Upper lobe of right lung (tissue), 1 donor: ENCODE data around the gene SGSM2. TPM values are rescaled to one million over a fixed set of nuclear protein-coding genes. Genes with fewer than 3 reads are reported as not detected.

Experiments used
- ATAC-seq: fragments of 200-7000 bp; cut with Tn5 transposase; one replicate; pipeline ENCODE4 v1.9.1; 2020; ENCODE audit warnings: mild to moderate bottlenecking, moderate library complexity
- DNase-seq: peaks from one replicate; pipeline ENCODE4 v3.0.0-alpha.2; 2020
- H3K27ac ChIP-seq: fragments of 200-600 bp; one replicate; pipeline ENCODE4 v1.8.0; 2022
- H3K27me3 ChIP-seq: fragments of 200-600 bp; one replicate; pipeline ENCODE4 v1.8.0; 2022; ENCODE audit warnings: mild to moderate bottlenecking
- H3K36me3 ChIP-seq: fragments of 200-600 bp; one replicate; pipeline ENCODE4 v1.8.0; 2022
- H3K4me1 ChIP-seq: fragments of 200-600 bp; one replicate; pipeline ENCODE4 v1.8.0; 2022
- H3K4me3 ChIP-seq: fragments of 200-600 bp; one replicate; pipeline ENCODE4 v1.8.0; 2022; ENCODE audit warnings: mild to moderate bottlenecking
- H3K9me3 ChIP-seq: fragments of 200-600 bp; one replicate; pipeline ENCODE4 v1.8.0; 2022
- CTCF ChIP-seq: fragments of 200-600 bp; IDR thresholded peaks from one replicate; pipeline ENCODE4 v1.8.0; 2022; ENCODE audit warnings: antibody characterized with exemption
- intact Hi-C: fragments of 100-400 bp; cut with DNase I; formaldehyde crosslinking; loops from one replicate; pipeline ENCODE4 v1.11.0; 2022
- total RNA-seq: library from RNA; stranded (reverse); fragmentation: NEBNext Ultra II Directional; extraction: Animal tissue kit (Norgen Biotek cat#: 25700); gene quantifications from one replicate; pipeline ENCODE4 v1.2.1, GENCODE V29; 2021
- donor health status: DM: no; HTN: yes; CAD: no; lungs with severe emphysema.

Gene SGSM2
- total RNA-seq, 1 donor from 2014 or later: 55.0 TPM

- Histone ChIP-seq H3K27ac (peak overlapping the region; percentile 14), H3K9me3 (no peaks in the 10 kb centered on the region), H3K4me1 (peaks cover 14% of the 10 kb centered on the region), H3K27me3 (no peaks in the 10 kb centered on the region), H3K36me3 (peaks cover 15% of the 10 kb centered on the region), H3K4me3 (no peak overlapping the region)
- DNase-seq (peak; percentile 41), ATAC-seq (peak; percentile 36)
- TF ChIP-seq CTCF: no peak
- intact Hi-C loops: no loop called here
Observed at GRCh38 chr17:2412561-2413021, 75.3 kb downstream of the SGSM2 start.

- Histone ChIP-seq H3K36me3 (peaks cover 24% of the 10 kb centered on the region), H3K27me3 (no peaks in the 10 kb centered on the region), H3K4me3 (no peak overlapping the region), H3K4me1 (peaks cover 23% of the 10 kb centered on the region), H3K27ac (no peak overlapping the region), H3K9me3 (no peaks in the 10 kb centered on the region)
- intact Hi-C loops: loop anchor here (2.0 kb wide), 1 partner anchor 32 kb away; no protein-coding TSS in a partner anchor
- ATAC-seq (no peak), DNase-seq (no peak)
- no peak for TF ChIP-seq CTCF
Observed at GRCh38 chr17:2414446-2415064, 77.3 kb downstream of the SGSM2 start.

- intact Hi-C loops: loop anchor here (2.0 kb wide), 1 partner anchor 32 kb away; no protein-coding TSS in a partner anchor
- ATAC-seq (no peak), DNase-seq (no peak)
- Histone ChIP-seq H3K4me1 (peaks cover 23% of the 10 kb centered on the region), H3K4me3 (no peak overlapping the region), H3K27me3 (no peaks in the 10 kb centered on the region), H3K36me3 (peaks cover 29% of the 10 kb centered on the region), H3K9me3 (no peaks in the 10 kb centered on the region), H3K27ac (no peak overlapping the region)
- no peak for TF ChIP-seq CTCF
Observed at GRCh38 chr17:2415081-2415480, 77.8 kb downstream of the SGSM2 start.

GRCh38 chr17:2416010-2416734, 78.9 kb downstream of the SGSM2 start:
- no peaks in the 10 kb centered on the region for H3K27me3 ChIP-seq
- peak; percentile 98 for TF ChIP-seq CTCF
- H3K36me3 ChIP-seq: peaks cover 40% of the 10 kb centered on the region
- H3K4me3 ChIP-seq: no peak overlapping the region
- no peak overlapping the region for H3K27ac ChIP-seq
- DNase-seq (peak; percentile 91), ATAC-seq (peak; percentile 94)
- intact Hi-C loops: no loop called here
- H3K9me3 ChIP-seq: no peaks in the 10 kb centered on the region
- peaks cover 23% of the 10 kb centered on the region for H3K4me1 ChIP-seq

GRCh38 chr17:2418572-2418971, 81.3 kb downstream of the SGSM2 start:
- Histone ChIP-seq H3K36me3 (peaks cover 47% of the 10 kb centered on the region), H3K27me3 (no peaks in the 10 kb centered on the region), H3K27ac (peak overlapping the region; percentile 47), H3K9me3 (no peaks in the 10 kb centered on the region), H3K4me3 (no peak overlapping the region), H3K4me1 (peaks cover 18% of the 10 kb centered on the region)
- no peak for TF ChIP-seq CTCF
- DNase-seq (peak; percentile 45), ATAC-seq (peak; percentile 37)
- intact Hi-C loops: no loop called here
